ENCODE data around the gene BCAS3. TPM values are rescaled to one million over a fixed set of nuclear protein-coding genes. Genes with fewer than 3 reads are reported as not detected.

BCAS3 gene
- total RNA-seq, 6 experiments from 2014 or later: 9.2 to 22.1 (median 14.2) TPM

DNA sequence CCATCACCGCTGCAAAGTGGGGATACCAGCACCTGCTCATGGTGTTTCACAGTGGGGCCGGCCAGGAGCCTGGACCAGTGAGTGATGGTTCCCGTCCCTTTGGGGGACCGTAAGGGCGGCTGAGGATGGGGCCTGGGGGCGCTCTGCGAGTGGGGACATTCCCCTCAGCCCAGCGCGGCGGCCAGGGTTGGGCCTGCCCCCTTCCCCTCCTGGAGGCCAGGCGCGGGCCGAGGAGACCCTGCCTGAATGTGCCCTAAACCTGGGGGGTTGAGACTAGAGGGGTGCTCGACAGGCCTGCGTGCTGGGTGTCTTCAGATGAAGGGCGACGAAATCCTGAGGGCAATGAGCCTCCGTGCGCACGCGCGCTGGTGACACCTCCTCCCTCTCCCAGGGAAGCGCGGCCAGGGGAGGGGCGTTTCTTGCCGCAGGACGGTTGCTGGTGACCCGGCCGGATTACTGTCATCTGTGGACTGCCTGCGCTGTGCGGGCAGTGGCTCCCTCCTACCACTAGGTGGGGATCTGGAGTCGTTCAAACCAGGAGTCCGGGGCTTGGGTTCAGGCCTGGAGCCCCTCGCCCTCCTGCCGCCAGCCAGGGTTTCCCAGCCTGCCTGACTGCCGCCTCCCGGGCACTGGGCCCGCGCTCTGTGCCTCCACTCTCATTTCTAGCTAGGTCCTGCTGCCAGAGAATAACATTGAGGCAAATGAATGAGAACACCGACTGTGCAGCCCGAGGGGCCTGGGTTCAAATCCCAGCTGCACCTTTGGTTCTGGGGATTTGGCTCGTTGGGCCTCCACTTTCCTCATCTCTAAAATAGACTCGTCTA, 739.1 kb downstream of the BCAS3 start:
- TF ChIP-seq POLR2A (IDR thresholded peaks at IDR 0.05): no peak
- TF ChIP-seq, protein P1, sequence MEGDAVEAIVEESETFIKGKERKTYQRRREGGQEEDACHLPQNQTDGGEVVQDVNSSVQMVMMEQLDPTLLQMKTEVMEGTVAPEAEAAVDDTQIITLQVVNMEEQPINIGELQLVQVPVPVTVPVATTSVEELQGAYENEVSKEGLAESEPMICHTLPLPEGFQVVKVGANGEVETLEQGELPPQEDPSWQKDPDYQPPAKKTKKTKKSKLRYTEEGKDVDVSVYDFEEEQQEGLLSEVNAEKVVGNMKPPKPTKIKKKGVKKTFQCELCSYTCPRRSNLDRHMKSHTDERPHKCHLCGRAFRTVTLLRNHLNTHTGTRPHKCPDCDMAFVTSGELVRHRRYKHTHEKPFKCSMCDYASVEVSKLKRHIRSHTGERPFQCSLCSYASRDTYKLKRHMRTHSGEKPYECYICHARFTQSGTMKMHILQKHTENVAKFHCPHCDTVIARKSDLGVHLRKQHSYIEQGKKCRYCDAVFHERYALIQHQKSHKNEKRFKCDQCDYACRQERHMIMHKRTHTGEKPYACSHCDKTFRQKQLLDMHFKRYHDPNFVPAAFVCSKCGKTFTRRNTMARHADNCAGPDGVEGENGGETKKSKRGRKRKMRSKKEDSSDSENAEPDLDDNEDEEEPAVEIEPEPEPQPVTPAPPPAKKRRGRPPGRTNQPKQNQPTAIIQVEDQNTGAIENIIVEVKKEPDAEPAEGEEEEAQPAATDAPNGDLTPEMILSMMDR (IDR thresholded peaks at IDR 0.05): peak; percentile 86 to 95 (median 92)
- H3K4me3 ChIP-seq: peak overlapping the region in 2 of 3 donors; percentile 12 to 19
- H3K36me3 ChIP-seq: no peaks in the 10 kb centered on the region
- peak; percentile 80 to 84 (median 82) for ATAC-seq
- peak; percentile 86 to 88 (median 86) for DNase-seq
- intact Hi-C loops (cut with DNase I): loop anchor here (5.0 to 10.0 kb wide), 2 partner anchors 136 to 418 kb away; no protein-coding TSS in a partner anchor
- no peaks in the 10 kb centered on the region for H3K27me3 ChIP-seq
- 17% methylated on average over 5 of the region's 43 CpGs for WGBS (ENCODE audit: insufficient coverage, low coverage, low lambda C conversion rate, missing lambda C conversion rate)
- H3K4me1 ChIP-seq: peaks cover 0 to 17% (median 2%) of the 10 kb centered on the region in 4 donors
- H3K27ac ChIP-seq: no peak overlapping the region
- no peaks in the 10 kb centered on the region for H3K9me3 ChIP-seq

DNA sequence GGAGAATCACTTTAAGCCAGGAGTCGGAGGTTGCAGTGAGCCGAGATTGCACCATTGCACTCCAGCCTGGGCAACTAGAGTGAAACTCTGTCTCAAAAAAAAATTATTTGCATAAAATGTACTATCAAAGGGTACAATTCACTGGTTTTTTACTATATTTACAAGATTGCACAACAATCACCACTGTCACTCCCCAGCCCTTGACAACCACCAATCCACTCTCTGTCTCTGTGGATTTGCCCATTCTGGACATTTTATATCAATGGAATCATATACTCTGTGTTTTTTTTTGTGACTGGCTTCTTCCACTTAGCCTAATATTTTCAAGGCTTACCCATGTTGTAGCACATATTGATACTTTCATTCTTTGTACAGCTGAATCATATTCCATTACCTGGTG, 740.8 kb downstream of the BCAS3 start:
- no peaks in the 10 kb centered on the region for H3K36me3 ChIP-seq
- no peak overlapping the region for H3K4me3 ChIP-seq
- H3K4me1 ChIP-seq: peaks cover 0 to 7% (median 2%) of the 10 kb centered on the region in 4 donors
- WGBS (ENCODE audit: insufficient coverage, low coverage, low lambda C conversion rate, missing lambda C conversion rate): 66% methylated on average over 2 of the region's 2 CpGs
- no peak overlapping the region for H3K27ac ChIP-seq
- H3K27me3 ChIP-seq: no peaks in the 10 kb centered on the region
- DNase-seq (no peak), ATAC-seq (no peak)
- intact Hi-C loops (cut with DNase I): loop anchor here (5.0 to 10.0 kb wide), 2 partner anchors 134 to 416 kb away; no protein-coding TSS in a partner anchor
- no peaks in the 10 kb centered on the region for H3K9me3 ChIP-seq
- TF ChIP-seq, protein P1 (IDR thresholded peaks at IDR 0.05): no peak
- TF ChIP-seq POLR2A (IDR thresholded peaks at IDR 0.05): no peak

DNA sequence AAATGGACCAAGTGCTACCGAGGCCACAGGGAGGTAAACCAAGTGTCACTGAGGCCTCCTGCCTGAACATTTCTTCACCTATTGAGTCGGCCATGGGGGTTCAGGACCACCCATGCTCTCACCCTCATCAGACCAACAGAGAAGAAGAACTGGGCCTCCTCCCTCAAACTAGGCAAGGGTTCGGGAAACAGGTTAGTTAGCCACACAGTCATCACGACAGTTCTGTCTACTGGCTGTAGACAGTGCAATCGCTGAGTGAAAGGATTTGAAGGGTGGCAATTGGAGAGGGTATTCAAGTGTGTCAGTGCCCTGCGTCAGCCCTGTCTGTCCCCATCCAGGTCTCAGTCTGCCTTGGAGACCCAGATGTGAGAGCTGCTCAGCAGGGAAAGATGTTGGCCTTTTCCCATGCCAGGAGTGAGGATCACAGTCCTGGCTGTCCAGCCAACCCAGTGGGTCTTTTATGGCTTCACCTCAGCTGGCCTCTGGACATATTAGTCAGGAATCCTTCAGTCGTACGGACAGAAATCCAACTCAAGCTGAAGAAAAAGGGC, 741.9 kb downstream of the BCAS3 start:
- intact Hi-C loops (cut with DNase I): loop anchor here (5.0 to 10.0 kb wide), 2 partner anchors 133 to 415 kb away; no protein-coding TSS in a partner anchor
- Histone ChIP-seq H3K27me3 (no peaks in the 10 kb centered on the region), H3K4me1 (peaks cover 0 to 7% (median 2%) of the 10 kb centered on the region in 4 donors), H3K27ac (no peak overlapping the region), H3K9me3 (no peaks in the 10 kb centered on the region), H3K36me3 (no peaks in the 10 kb centered on the region), H3K4me3 (no peak overlapping the region)
- DNase-seq (no peak), ATAC-seq (no peak)
- 53% methylated on average over 2 of the region's 8 CpGs for WGBS (ENCODE audit: insufficient coverage, low coverage, low lambda C conversion rate, missing lambda C conversion rate)
- TF ChIP-seq, protein P1 (IDR thresholded peaks at IDR 0.05): no peak
- no peak for TF ChIP-seq POLR2A (IDR thresholded peaks at IDR 0.05)

DNA sequence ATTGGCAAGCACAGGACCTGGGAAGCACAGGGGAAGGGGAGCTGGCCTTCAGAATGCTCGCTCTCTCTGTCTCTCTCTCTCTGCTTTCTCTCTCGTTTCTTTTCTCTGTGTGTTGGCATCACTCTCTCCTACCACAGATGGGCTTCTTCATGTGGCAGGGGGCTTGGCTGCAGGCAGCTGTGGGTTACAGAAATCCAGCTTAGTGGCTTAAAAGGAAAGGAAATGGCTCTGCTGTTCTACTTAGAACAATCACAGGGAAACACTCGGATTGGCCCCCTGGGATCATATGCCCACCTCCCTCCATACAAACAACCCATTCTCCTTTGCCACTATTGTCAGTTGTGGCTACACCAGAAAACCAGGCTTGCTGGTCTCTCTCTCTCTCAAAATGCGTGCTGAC, 742.4 kb downstream of the BCAS3 start:
- DNase-seq: no peak
- intact Hi-C loops (cut with DNase I): no loop called here
- WGBS (ENCODE audit: insufficient coverage, low coverage, low lambda C conversion rate, missing lambda C conversion rate): 71% methylated on average over 4 of the region's 4 CpGs
- no peaks in the 10 kb centered on the region for H3K27me3 ChIP-seq
- H3K4me1 ChIP-seq: peaks cover 0 to 7% (median 2%) of the 10 kb centered on the region in 4 donors
- H3K9me3 ChIP-seq: no peaks in the 10 kb centered on the region
- no peak overlapping the region for H3K27ac ChIP-seq
- ATAC-seq: no peak
- no peak for TF ChIP-seq POLR2A (IDR thresholded peaks at IDR 0.05)
- TF ChIP-seq, protein P1 (IDR thresholded peaks at IDR 0.05): no peak
- H3K36me3 ChIP-seq: no peaks in the 10 kb centered on the region
- H3K4me3 ChIP-seq: no peak overlapping the region
